Jurkat, Clone E6-1 (cell line): Measurements from ENCODE around the gene FRAS1.
"Not testable (repeated sequence)": the region's sequence is repeated elsewhere in the genome, so short reads cannot be mapped to it uniquely, and the experiment has no call there.

ENCODE experiments used
- DNase-seq: peaks from one replicate; pipeline ENCODE4 v3.0.0-alpha.2; 2011; ENCODE audit warnings: low read depth, low spot score
- H3K4me3 ChIP-seq: 2 replicates; pipeline ENCODE4 v1.5.1; 2011; ENCODE audit warnings: mild to moderate bottlenecking, low read length, control low read depth, moderate library complexity

The FRAS1 gene

GRCh38 chr4:78496021-78496643, 439.0 kb downstream of the FRAS1 start:
- DNase-seq: no peak
- H3K4me3 ChIP-seq: no peak overlapping the region

DNA sequence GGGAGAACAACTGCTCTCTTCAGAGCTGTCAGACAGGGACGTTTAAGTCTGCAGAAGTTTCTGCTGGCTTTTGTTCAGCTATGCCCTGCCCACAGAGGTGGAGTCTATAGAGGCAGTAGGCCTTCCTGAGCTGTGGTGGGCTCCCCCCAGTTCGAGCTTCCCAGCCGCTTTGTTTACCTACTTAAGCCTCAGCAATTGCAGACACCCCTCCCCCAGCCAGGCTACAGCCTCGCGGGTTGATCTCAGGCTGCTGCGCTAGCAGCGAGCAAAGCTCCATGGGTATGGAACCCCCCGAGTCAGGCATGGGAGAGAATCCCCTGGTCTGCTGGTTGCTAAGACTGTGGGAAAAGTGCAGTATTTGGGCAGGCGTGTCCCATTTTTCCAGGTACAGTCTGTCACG, 449.1 kb downstream of the FRAS1 start:
- not testable (repeated sequence) for H3K4me3 ChIP-seq, DNase-seq

DNA sequence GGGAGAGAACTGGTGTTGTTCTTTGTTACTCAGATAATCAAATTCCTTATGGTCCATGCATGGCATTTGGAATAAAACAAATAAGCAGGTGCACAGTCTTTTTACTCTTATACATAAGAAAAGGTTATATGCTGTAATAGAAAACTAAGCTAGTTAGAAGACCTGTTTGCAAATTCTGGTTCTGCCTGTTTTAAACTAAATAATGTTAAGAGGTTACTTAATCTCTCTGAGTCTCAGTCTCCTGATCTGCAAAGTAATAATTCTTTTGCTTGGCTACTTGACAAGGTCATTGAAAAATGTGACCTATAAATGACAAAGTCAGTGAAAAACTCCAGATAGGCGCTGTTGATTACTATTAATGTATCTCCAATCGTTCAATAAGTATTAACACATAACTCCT, 451.9 kb downstream of the FRAS1 start:
- DNase-seq: no peak
- H3K4me3 ChIP-seq: no peak overlapping the region

DNA sequence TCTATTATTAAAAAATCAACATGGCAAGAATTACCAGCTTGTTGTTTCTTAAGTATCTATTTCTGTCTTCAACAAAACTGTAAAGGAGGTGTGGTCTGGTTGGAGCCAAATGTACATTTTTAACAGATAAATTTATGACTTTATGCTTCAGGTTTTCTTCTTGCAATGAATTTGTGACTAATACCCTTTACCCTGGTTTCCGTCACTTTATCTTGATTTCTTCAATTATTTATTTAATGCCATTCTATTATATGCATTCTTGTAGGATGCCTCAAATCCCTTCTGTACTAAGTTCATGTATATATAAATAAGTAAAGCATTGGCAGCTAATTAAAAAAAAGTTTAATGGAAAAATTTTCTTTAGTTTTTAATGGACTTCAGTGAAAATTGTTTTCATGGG, 453.0 kb downstream of the FRAS1 start:
- no peak for DNase-seq
- no peak overlapping the region for H3K4me3 ChIP-seq

- H3K4me3 ChIP-seq: no peak overlapping the region
- DNase-seq: no peak
Observed at GRCh38 chr4:78510681-78511080, 453.6 kb downstream of the FRAS1 start.

DNA sequence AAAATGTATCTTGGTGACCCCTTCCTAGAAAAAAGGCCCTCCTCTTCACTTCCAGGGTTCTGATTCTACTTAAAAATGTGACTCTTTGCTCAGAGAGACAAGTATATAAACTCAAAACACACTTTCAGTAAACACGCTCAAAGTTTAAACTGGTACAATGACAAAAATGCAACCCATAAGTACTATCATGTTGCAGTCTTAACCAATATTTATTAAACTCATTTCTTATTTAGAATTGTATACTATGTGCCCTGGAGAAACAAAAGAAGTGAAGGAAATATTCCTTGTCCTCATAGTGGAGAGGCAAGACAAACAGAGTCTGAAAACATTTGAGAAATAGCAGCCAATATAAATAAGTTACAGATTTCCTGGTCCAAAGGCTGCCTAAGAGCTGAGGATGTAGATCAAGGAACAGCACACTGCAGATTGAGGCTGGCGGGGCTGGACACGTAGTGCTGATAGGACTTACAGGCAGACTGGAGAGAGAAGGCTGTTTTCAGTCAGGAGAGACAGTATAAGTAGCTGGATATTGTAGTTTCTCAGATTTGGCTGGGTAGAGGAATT, 455.3 kb downstream of the FRAS1 start:
- no peak for DNase-seq
- no peak overlapping the region for H3K4me3 ChIP-seq

- DNase-seq: no peak
- H3K4me3 ChIP-seq: no peak overlapping the region
Observed at GRCh38 chr4:78513411-78513975, 456.4 kb downstream of the FRAS1 start.

DNA sequence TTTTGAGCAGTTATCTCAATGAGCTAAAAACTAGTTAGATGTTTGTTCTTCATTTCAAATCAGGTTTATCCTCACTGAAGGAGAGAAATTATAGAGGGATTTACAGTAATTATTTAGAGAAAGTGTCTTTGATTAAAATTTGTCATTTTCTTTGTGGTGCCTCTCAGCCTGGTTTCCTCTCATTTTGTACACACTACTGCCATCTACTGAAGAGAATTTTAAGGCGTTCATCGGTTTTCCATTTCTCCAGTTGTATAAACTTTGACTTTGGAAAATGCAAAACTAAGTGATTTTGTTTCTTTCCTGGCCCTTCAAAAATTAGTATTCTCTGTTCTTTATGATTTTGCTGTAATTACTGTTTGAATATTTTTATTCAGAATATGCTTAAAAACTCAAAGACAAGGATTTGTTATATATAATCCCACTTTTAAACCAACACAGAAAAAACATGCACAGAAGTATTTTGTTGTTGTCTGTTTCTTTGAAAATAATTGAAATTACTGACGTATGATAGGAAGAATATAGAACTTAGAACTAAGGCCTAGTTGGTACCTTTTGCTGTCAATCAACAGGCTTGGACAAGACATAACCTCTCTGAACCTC, 460.0 kb downstream of the FRAS1 start:
- no peak overlapping the region for H3K4me3 ChIP-seq
- peak; percentile 22 for DNase-seq

DNA sequence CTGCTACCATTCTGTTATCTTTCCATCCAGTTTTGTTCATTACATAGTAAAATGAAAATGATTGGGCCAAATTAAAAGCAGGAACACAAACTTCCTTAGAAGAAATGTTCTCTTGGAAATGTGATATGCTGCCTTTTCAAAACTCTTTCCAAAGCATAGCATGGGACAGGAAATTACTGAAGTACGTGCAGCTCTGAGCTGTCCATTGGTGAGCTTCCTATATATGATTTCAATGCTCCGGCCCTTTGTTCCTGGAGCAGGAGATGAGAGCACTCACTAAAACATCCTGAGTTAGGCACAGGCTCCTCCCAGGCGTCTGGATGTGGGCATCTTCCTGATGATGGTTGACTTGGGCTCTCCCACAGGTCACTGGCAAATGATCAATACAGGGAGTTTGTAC, 461.4 kb downstream of the FRAS1 start:
- DNase-seq: no peak
- no peak overlapping the region for H3K4me3 ChIP-seq

DNA sequence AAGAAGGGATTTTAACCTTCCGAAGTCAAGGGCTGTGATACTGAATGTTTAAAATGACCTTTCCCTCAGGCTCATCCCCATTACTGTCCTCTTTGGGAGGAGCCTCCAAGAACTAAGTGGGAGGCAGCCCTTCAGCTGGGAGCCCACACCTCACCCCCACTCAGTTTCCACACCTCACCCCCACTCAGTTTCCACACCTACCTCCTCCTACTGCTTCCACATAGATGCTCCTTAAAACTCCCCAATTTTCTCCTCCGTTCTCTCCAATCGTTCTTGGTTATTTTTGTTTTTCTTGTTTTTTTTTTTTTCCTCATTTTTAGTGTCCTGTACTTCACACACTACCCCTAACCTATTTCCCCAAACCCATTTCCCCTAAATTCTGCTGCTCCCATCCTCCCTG, 462.8 kb downstream of the FRAS1 start:
- H3K4me3 ChIP-seq: no peak overlapping the region
- no peak for DNase-seq

GRCh38 chr4:78520808-78521226, 463.7 kb downstream of the FRAS1 start:
- DNase-seq: no peak
- no peak overlapping the region for H3K4me3 ChIP-seq

GRCh38 chr4:78524009-78524408, 466.9 kb downstream of the FRAS1 start:
- no peak for DNase-seq
- no peak overlapping the region for H3K4me3 ChIP-seq

GRCh38 chr4:78525559-78525958, 468.4 kb downstream of the FRAS1 start:
- no peak overlapping the region for H3K4me3 ChIP-seq
- DNase-seq: no peak

GRCh38 chr4:78527103-78527502, 470.0 kb downstream of the FRAS1 start:
- H3K4me3 ChIP-seq: no peak overlapping the region
- no peak for DNase-seq

- no peak for DNase-seq
- no peak overlapping the region for H3K4me3 ChIP-seq
Observed at GRCh38 chr4:78527555-78527954, 470.4 kb downstream of the FRAS1 start.

DNA sequence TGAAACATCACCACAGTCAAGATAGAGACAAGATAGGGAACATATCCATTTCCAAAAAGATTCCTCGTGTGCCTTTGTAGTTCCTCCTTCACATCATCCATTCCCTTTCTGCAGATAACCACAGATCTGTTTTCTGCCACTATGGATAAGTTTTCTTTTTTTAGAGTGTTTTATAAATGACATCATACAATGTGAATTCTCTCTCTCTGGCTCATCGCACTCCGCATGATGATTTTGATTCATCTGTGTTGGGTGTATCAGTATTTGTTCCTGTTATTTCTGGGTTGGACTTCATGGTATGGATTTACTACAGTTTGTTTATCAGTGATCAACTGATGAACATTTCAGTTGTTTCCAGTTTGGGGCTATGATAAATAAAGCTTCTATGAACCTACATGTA, 471.2 kb downstream of the FRAS1 start:
- DNase-seq: no peak
- no peak overlapping the region for H3K4me3 ChIP-seq

- H3K4me3 ChIP-seq: no peak overlapping the region
- DNase-seq: no peak
Observed at GRCh38 chr4:78529569-78530209, 472.6 kb downstream of the FRAS1 start.

- H3K4me3 ChIP-seq: no peak overlapping the region
- no peak for DNase-seq
Observed at GRCh38 chr4:78532046-78532445, 474.9 kb downstream of the FRAS1 start.

- no peak overlapping the region for H3K4me3 ChIP-seq
- DNase-seq: no peak
Observed at GRCh38 chr4:78533854-78534253, 476.7 kb downstream of the FRAS1 start.

DNA sequence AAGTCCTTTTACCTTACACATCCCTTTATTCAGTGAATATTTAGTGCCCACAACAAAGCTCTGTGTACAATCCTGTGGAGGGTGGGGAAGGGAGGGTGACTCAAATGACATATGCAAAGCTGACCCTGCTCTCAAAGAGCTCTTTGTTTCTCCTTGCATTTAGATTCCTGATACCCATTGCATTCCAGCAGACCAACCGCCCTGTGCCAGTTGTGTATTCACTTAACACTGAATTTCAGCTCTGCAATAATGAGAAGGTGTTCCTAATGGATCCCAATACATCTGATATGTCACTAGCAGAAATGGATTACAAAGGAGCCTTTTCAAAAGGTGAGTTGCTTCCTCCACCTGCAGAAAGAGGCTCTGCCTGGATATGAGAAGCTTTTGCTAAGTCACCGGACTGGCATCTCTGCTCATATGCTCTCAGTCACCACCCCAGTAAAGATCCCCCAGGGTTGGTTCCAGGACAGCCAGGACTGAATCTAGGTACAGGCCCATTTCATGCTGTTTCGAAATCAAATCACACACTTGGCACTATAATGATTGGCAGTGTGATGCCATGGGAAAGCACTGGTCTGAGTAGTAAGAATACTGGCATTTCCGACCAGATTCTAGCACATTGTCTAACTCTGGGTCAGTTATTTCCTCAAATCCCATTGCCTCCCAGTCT, 477.3 kb downstream of the FRAS1 start:
- no peak for DNase-seq
- no peak overlapping the region for H3K4me3 ChIP-seq
